Stimulated activated CD4-positive, alpha-beta T cell treated with anti-CD3 and anti-CD28 coated beads, Interleukin-12 subunit alpha, Interleukin-12 subunit beta, amount 100 ng/mL, for 4 hours (primary cell): ENCODE results near the gene RAB3GAP1.
A peak's percentile ranks its signal among the peaks of the same experiment; 100 is the strongest.
"Not testable (repeated sequence)": the region's sequence is repeated elsewhere in the genome, so short reads cannot be mapped to it uniquely, and the experiment has no call there.

ENCODE experiments used
- DNase-seq: peaks from one replicate; pipeline ENCODE4 v3.0.0-alpha.2; 2020

RAB3GAP1 gene

GRCh38 chr2:135052042-135052876 lies at the start of gene RAB3GAP1:
TSS of gene RAB3GAP1 (plus strand) at chr2:135052292. CDS start at chr2:135052308, 16 bp downstream.
- peak; percentile 80 for DNase-seq

GRCh38 chr2:135002836-135003235 lies 49.3 kb upstream of the RAB3GAP1 start:
- DNase-seq, result no peak

DNA sequence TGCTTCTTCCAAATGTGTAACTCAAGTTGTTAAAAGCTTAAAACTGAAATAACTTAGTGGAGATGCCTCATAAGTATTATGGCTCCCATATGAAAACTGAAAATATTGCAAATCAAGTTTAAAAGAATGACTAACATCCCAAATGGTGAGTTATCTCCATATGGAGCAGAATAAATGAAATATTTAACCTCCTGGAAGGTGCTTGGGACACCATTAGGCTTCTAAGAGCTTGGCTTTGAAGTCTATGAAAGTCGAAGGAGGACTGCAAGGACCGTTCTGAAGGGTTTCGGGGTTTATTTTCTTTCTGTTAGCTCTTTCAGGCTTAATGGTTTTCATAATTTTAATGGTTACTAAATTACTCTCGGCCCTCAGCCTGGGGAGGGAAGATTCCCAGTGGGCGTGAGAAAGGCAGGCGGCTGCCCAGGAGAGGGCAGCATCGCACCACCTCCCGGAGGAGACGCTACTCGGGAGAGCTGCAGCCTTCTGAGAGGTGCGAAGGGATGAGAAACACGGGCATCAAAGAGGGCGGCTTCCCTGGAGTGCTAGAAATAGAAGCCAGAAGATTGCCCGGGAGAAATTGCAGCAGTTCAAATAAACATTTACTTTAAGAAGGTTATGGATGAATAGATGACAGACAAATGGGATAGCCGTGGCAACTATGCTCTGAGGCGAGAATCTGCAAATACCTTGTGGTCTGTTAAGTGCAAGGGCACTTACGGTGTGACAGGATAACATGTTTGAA lies 47.9 kb upstream of the RAB3GAP1 start:
- peak; percentile 76 for DNase-seq

DNA sequence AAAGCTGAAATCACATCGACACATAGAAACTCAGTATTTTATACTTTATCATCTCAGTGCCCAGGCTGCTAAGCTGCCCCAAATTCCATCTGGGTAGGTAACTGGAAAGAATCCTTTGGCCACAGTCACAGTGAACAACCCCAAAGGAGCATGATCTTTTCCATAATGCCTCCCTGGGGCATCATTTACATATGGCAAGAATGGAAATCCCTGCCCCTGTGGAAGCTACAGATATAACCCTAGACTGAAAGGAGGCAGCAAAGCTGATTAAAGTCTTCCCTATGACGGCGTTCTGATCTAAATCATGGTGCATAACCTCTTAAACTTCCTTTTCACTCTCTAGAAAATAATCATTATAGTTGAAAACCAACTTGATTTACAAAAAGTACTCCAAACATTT lies 46.3 kb upstream of the RAB3GAP1 start:
- no peak for DNase-seq

DNA sequence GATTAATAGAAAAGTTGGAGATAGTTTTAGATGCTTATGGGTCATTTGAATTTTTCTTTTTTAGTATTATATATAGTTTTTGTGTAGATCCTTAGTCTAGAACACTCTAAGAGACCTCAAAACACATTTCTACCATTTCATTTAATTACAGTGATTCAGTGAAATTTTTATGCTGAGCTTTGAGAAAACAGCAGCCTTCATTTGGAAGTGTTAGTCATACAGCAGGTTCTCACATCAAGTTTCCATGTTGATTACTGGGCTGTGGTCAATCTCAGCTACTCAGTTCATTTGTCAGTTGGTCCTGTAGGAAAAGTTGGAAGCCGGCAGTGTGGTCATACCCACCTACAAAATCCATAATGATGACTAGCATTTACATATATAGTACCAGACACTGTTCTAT lies 42.8 kb upstream of the RAB3GAP1 start:
- DNase-seq, result no peak

DNA sequence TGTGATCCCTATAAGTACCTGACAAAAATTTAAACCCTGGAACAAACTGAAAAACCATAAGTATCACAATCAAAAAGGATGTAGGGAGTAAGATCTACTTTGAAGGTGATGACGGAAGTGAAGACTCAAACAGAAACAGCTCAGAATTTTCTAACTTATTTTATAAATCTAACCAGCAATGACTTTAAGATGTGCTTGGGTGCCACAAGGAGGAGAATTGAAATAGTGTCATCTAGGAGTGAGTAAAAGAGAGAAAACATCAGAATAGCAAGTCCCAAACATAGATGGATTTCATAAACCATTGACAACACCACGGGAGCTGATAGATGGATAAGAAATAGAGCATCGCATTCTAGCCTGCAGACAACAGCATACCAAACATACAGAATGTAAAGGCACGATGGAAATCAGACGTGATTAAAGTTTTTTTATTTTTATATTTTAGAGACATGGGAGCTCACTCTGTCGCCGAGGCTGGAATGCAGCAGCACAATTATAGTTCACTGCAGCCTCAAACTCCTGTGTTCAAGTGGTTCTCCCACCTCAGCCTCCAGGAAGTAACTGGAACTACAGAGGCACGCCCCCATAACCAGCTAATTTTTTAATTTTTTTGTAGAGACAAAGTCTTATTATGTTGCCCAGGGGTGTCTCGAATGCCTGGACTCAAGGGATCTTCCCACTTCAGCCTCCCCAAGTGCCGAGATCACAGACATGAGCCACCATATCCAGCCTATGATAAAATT lies 41.7 kb upstream of the RAB3GAP1 start:
- no peak for DNase-seq

DNA sequence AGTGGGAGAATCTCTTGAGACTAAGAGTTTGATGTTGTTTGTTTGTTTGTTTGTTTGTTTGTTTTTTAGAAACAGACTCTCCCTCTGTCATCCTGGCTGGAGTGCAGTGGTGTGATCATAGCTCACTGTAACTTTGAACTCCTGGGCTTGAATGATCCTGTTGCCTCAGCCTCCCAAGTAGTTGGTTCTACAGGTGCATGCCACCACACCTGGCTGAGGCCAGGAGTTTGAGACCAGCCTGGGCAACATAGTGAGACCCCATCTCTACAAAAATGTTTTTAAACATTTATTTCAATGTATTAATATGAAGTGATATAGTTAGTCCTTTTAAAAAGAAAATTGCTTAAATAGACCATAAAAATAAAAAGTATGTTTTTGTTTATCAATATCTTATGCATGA lies 40.5 kb upstream of the RAB3GAP1 start:
- no peak for DNase-seq

DNA sequence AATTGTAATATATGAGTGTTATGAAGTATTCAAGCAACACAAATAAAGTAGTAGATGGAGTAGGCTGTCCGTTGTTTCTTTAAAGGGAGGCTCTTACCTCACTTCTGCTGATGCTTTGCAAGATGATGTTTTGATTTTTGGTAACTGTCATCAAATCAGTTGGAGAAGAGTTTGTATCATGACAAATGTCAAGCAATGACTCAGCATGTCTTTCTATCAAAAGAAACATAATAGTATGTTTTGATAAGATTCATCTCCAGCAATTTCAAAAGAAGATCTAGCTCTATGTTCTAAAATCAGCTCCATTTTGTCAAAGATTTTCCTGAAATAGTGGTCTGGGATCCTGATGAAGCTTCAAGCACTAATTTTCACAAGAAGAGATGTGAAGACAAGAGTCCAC lies 30.5 kb upstream of the RAB3GAP1 start:
- no peak for DNase-seq

DNA sequence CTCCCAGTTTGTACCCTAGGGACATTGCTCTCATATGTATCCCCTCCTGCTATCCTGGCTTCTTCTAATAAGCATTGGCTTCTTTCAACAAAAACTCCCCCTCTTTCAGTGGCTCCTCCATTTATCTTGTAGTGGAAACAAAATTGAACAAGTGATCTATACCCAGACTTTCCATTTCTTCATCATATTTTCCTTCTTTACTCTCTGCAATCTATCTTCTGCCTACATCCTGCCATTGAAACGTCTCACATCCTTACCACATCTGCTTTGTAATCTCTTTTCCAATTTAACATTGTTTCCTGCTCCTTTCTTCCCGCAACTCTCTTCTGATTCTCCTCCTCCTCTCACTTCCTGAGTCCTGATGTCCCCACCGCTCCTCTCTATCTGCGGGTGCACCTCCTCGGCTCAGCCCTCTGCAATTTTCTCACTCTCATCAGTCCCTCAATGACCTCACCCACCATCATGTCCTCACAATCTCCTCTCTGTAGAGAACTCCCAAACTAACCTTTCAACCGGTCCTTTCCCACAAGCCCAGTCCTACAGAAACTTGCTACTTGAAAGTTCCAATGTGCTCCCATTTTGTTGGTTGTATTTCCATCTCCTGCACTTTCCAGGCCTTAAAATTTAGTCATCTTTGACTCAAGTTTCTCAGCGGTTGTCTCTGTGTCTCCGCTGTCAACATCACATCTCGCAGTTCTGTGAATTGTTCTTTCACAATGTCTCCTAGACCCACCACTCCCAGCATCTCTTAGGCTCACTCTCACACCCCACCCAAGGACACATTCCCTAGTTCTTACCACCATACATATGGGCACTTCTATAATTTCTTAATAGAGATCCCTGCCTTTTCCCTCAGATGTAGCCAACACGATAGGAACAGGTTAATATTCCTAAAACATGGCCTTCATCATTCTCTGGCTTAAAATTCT lies 28.9 kb upstream of the RAB3GAP1 start:
- no peak for DNase-seq

- no peak for DNase-seq
Measured at GRCh38 chr2:135023886-135024485, 28.1 kb upstream of the RAB3GAP1 start.

GRCh38 chr2:135029481-135030134 lies 22.5 kb upstream of the RAB3GAP1 start:
- DNase-seq, result no peak

- no peak for DNase-seq
Measured at GRCh38 chr2:135030826-135031225, 21.3 kb upstream of the RAB3GAP1 start.

DNA sequence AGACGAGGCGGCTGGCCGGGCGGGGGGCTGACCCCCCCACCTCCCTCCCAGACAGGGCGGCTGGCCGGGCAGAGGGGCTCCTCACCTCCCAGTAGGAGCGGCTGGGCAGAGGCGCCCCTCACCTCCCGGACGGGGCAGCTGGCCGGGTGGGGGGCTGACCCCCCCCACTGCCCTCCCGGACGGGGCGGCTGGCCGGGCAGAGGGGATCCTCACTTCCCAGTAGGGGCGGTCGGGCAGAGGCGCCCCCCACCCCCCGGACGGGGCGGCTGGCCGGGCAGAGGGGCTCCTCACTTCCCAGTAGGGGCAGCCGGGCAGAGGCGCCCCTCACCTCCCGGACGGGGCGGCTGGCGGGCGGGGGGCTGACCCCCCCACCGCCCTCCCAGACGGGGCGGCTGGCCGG lies 18.9 kb upstream of the RAB3GAP1 start:
- not testable (repeated sequence) for DNase-seq

DNA sequence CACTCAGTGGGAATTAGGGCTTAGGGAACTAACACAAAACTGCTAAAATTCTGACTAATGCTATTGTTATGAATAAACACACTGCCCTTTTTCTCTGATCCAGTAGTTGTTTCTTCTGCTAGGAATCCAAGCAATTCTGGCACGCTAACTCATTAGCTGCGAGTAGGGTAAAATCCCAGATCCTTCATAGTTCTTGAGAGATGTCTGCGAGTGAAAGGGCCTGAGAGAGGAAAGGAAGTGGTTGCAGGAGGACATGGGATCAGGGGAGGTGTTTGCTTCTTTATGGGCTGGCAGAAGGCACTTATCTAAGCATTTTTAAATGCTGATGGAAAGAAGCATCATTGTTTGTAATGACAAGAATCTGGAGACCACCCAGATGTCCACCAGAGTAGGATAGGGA lies 14.3 kb upstream of the RAB3GAP1 start:
- no peak for DNase-seq

DNA sequence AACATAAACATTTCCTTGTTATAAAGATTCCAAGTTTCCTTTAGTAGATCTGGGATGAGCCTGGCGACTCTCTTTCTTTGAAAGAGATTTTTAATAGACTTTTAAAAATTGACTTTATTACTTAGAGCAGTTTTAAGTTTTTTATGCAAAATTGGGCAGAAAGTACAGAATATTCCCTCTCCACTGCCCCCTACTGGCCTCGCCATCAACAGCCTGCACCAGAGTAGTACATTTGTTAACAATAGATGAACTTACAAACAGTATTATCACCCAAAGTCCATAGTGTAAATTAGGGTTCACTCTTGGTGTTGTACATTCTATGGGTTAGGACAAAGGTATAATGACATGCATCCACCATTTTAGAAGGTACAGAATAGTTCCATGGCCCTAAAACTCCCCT lies 8.7 kb upstream of the RAB3GAP1 start:
- peak; percentile 16 for DNase-seq

GRCh38 chr2:135047300-135047699 lies 4.8 kb upstream of the RAB3GAP1 start, which contains the start of gene MAP3K19:
TSS of gene MAP3K19 (minus strand) at chr2:135047447. CDS start at chr2:135024647, 22,800 bp downstream.
- DNase-seq, result no peak

- no peak for DNase-seq
Measured at GRCh38 chr2:135048122-135048521, 4.0 kb upstream of the RAB3GAP1 start.

GRCh38 chr2:135050132-135050531 lies 2.0 kb upstream of the RAB3GAP1 start:
- DNase-seq, result no peak

DNA sequence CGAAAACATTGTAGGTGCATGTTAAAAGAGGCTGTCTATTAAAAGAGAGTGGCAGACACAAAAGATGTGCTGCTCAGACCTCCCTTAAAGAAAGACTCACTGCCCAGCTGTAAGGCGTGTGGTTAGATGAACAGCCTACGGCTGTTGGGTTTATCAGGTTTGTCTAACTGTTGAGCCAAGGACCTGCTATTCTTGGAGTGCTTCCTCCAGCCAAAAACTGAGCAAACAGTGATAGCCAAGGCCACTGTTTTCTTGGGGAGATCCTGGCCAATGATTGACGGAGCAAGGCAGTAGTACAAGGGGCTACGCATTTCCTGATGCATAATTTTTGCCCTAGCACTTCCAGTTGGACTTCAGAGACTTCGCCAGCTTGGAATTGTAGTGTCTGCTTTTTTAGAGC lies 1.4 kb upstream of the RAB3GAP1 start:
- DNase-seq, result no peak

- peak; percentile 6 for DNase-seq
Measured at GRCh38 chr2:135052997-135053474, 944 bp downstream of the RAB3GAP1 start.

DNA sequence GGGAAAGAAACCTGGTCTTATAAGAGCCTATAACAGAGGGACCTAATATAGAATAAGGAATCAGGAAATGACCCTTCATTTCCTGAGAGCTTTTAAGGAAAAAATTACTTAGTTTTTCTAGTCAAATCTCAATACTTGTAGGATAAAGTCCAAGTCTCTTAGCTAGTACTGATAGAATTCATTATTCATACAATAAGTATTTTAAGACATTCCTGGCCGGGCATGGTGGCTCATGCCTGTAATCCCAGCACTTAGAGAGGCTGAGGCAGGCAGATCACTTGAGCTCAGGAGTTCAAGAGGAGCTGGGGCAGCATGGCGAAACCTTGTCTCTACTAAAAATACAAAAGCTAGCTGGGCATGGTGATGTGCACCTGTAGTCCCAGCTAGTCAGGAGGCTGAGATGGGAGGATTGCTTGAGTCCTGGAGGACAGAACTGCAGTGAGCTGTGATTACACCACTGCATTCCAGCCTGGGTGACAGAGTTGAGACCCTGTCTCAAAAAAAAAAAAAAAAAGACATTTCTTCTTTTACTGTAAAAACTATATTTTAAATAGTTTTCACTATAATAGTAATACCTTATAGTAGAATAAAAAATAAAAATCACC lies 3.2 kb downstream of the RAB3GAP1 start:
- no peak for DNase-seq
